ENCODE data around the gene SSNA1. TPM values are rescaled to one million over a fixed set of nuclear protein-coding genes. Genes with fewer than 3 reads are reported as not detected.
A peak's percentile ranks its signal among the peaks of the same experiment; 100 is the strongest.

SSNA1 gene
- total RNA-seq, 1 donor from 2014 or later: 57.6 TPM

GRCh38 chr9:137218212-137218753, 29.8 kb downstream of the SSNA1 start:
- intact Hi-C loops (cut with DNase I): no loop called here
- TF ChIP-seq CTCF (IDR thresholded peaks at IDR 0.05): no peak
- H3K4me3 ChIP-seq: no peak overlapping the region
- H3K36me3 ChIP-seq: peaks cover 16% of the 10 kb centered on the region
- ATAC-seq: no peak
- peak overlapping the region; percentile 67 for H3K27ac ChIP-seq
- peaks cover 33% of the 10 kb centered on the region for H3K4me1 ChIP-seq
- no peaks in the 10 kb centered on the region for H3K27me3 ChIP-seq (ENCODE audit: low read depth)
- DNase-seq: no peak
- no peaks in the 10 kb centered on the region for H3K9me3 ChIP-seq

DNA sequence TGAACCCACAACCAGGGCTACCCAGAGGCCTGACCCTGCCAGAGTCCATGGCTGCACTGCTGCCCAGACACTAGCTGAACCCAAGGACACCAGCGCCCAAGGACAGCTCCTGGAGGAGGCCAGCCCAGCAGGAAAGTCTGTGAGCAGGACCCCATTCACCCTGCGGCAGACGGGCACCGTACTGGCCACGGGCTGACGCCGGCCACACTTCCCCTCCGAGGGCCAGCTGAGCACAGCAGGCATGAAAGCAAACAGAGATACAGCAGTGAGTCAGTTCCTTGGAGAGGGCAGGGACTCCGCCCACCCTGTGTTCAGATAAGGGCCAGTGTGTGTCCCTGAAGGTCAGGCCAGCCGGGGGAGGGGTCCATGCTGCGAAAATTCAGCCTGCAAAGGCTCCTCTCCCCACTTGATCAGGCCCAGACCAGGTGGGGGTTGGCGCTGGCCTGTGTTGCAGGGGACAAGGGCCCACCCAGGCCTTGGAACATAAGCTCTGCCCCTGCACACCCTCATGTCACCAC, 30.3 kb downstream of the SSNA1 start:
- ATAC-seq: peak; percentile 2 to 44
- Histone ChIP-seq H3K9me3 (no peaks in the 10 kb centered on the region), H3K4me3 (no peak overlapping the region), H3K36me3 (peaks cover 16% of the 10 kb centered on the region), H3K27me3 (ENCODE audit: low read depth) (no peaks in the 10 kb centered on the region), H3K4me1 (peaks cover 33% of the 10 kb centered on the region), H3K27ac (peak overlapping the region; percentile 46)
- no peak for DNase-seq
- intact Hi-C loops (cut with DNase I): no loop called here
- TF ChIP-seq CTCF (IDR thresholded peaks at IDR 0.05): no peak

DNA sequence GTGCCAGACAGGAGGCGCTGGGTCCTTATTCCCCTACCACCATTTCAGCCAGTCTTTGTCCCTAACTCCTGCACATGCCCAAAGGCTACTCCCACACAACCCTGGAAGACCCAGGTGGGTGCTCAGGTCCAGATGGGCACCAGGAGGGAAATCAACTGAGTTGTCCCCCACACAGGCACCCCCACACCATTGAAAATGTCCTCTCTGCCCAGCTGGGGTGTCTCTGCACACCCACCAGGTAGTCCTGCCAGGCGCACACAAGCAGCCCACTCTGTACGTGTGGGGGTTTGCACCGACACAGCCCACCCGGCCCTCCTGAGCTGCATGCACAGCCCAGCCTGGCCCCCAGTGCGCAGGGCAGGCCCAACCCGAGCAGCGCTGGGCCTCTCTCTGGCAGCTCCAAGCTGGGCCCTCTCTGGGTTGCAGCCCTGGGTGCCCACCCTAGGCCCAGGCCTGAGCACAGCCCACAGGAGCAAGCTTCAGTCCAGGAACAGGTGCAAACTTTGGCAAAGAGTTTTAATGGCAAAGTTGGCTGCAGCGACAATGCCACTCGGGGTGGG, 31.4 kb downstream of the SSNA1 start:
- Histone ChIP-seq H3K4me1 (peaks cover 41% of the 10 kb centered on the region), H3K4me3 (no peak overlapping the region), H3K27me3 (ENCODE audit: low read depth) (no peaks in the 10 kb centered on the region), H3K9me3 (no peaks in the 10 kb centered on the region), H3K27ac (no peak overlapping the region), H3K36me3 (peaks cover 16% of the 10 kb centered on the region)
- DNase-seq (no peak), ATAC-seq (no peak)
- no peak for TF ChIP-seq CTCF (IDR thresholded peaks at IDR 0.05)
- intact Hi-C loops (cut with DNase I): no loop called here

- H3K27me3 ChIP-seq (ENCODE audit: low read depth): no peaks in the 10 kb centered on the region
- ATAC-seq (no peak), DNase-seq (no peak)
- no peak for TF ChIP-seq CTCF (IDR thresholded peaks at IDR 0.05)
- H3K4me1 ChIP-seq: peaks cover 41% of the 10 kb centered on the region
- H3K4me3 ChIP-seq: no peak overlapping the region
- H3K9me3 ChIP-seq: no peaks in the 10 kb centered on the region
- peaks cover 12% of the 10 kb centered on the region for H3K36me3 ChIP-seq
- no peak overlapping the region for H3K27ac ChIP-seq
- intact Hi-C loops (cut with DNase I): no loop called here
These were observed 32.0 kb downstream of the SSNA1 start for GRCh38 chr9:137220317-137221094.

GRCh38 chr9:137221095-137221505, 32.6 kb downstream of the SSNA1 start:
- ATAC-seq (no peak), DNase-seq (no peak)
- H3K4me3 ChIP-seq: no peak overlapping the region
- no peaks in the 10 kb centered on the region for H3K27me3 ChIP-seq (ENCODE audit: low read depth)
- H3K36me3 ChIP-seq: peaks cover 6% of the 10 kb centered on the region
- peaks cover 41% of the 10 kb centered on the region for H3K4me1 ChIP-seq
- intact Hi-C loops (cut with DNase I): no loop called here
- TF ChIP-seq CTCF (IDR thresholded peaks at IDR 0.05): no peak
- no peak overlapping the region for H3K27ac ChIP-seq
- H3K9me3 ChIP-seq: no peaks in the 10 kb centered on the region

All from lower lobe of right lung (tissue), 2 donors.